Adipocyte (in vitro differentiated cells): Measurements from ENCODE around the gene TMEM132D.

Source experiments
- DNase-seq: peaks from one replicate; pipeline ENCODE4 v3.0.0-alpha.2; 2015; ENCODE audit warnings: low read depth
- H3K27me3 ChIP-seq: replicated peaks from 2 replicates; pipeline ENCODE4 v1.7.0; 2013; ENCODE audit warnings: mild to moderate bottlenecking, low read length, moderate library complexity; ENCODE audit not compliant: control insufficient read depth, insufficient read depth
- H3K36me3 ChIP-seq: 2 replicates; pipeline ENCODE4 v1.7.0; 2013; ENCODE audit warnings: low read length, mild to moderate bottlenecking, moderate library complexity; ENCODE audit not compliant: control insufficient read depth, insufficient read depth, severe bottlenecking
- H3K4me1 ChIP-seq: 2 replicates; pipeline ENCODE4 v1.7.0; 2013; ENCODE audit warnings: mild to moderate bottlenecking, low read length, moderate library complexity; ENCODE audit not compliant: control insufficient read depth, insufficient read depth
- H3K4me3 ChIP-seq: 2 replicates; pipeline ENCODE4 v1.7.0; 2013; ENCODE audit warnings: mild to moderate bottlenecking, low read length, moderate library complexity
- H3K9ac ChIP-seq: 2 replicates; pipeline ENCODE4 v1.7.0; 2013; ENCODE audit warnings: mild to moderate bottlenecking, low read length, moderate library complexity
- H3K9me3 ChIP-seq: 2 replicates; pipeline ENCODE4 v1.7.0; 2013; ENCODE audit warnings: mild to moderate bottlenecking, low read length, moderate library complexity; ENCODE audit not compliant: control insufficient read depth

The TMEM132D gene

GRCh38 chr12:129332286-129332685 lies 571.5 kb downstream of the TMEM132D start:
- H3K36me3 ChIP-seq: no peaks in the 10 kb centered on the region
- DNase-seq: no peak
- no peaks in the 10 kb centered on the region for H3K4me1 ChIP-seq
- no peaks in the 10 kb centered on the region for H3K27me3 ChIP-seq
- peaks cover 6% of the 10 kb centered on the region for H3K9me3 ChIP-seq
- H3K4me3 ChIP-seq: no peak overlapping the region
- H3K9ac ChIP-seq: no peak overlapping the region

GRCh38 chr12:129331356-129332085 lies 572.3 kb downstream of the TMEM132D start:
- Histone ChIP-seq H3K4me3 (no peak overlapping the region), H3K36me3 (no peaks in the 10 kb centered on the region)

GRCh38 chr12:129328235-129328634 lies 575.6 kb downstream of the TMEM132D start:
- Histone ChIP-seq H3K36me3 (no peaks in the 10 kb centered on the region), H3K27me3 (no peaks in the 10 kb centered on the region), H3K4me3 (no peak overlapping the region), H3K4me1 (no peaks in the 10 kb centered on the region), H3K9me3 (no peaks in the 10 kb centered on the region), H3K9ac (no peak overlapping the region)
- DNase-seq: no peak

More at GRCh38 chr12:129331356-129332085, 572.3 kb downstream of the TMEM132D start:
- H3K9me3 ChIP-seq: peaks cover 5% of the 10 kb centered on the region
- H3K27me3 ChIP-seq: no peaks in the 10 kb centered on the region
- no peak overlapping the region for H3K9ac ChIP-seq
- H3K4me1 ChIP-seq: no peaks in the 10 kb centered on the region
- DNase-seq: no peak

- Histone ChIP-seq H3K9ac (no peak overlapping the region), H3K27me3 (no peaks in the 10 kb centered on the region), H3K9me3 (no peaks in the 10 kb centered on the region), H3K4me3 (no peak overlapping the region), H3K4me1 (no peaks in the 10 kb centered on the region), H3K36me3 (no peaks in the 10 kb centered on the region)
- no peak for DNase-seq
Observed at GRCh38 chr12:129325566-129325965, 578.3 kb downstream of the TMEM132D start.

- peak; percentile 37 for DNase-seq
- Histone ChIP-seq H3K4me3 (no peak overlapping the region), H3K36me3 (no peaks in the 10 kb centered on the region), H3K9ac (no peak overlapping the region), H3K9me3 (peaks cover 5% of the 10 kb centered on the region), H3K4me1 (no peaks in the 10 kb centered on the region), H3K27me3 (no peaks in the 10 kb centered on the region)
Observed at GRCh38 chr12:129312048-129312447, 591.8 kb downstream of the TMEM132D start.

- peaks cover 5% of the 10 kb centered on the region for H3K9me3 ChIP-seq
- H3K4me1 ChIP-seq: no peaks in the 10 kb centered on the region
- H3K27me3 ChIP-seq: no peaks in the 10 kb centered on the region
- H3K9ac ChIP-seq: no peak overlapping the region
- no peak for DNase-seq
- H3K36me3 ChIP-seq: no peaks in the 10 kb centered on the region
- H3K4me3 ChIP-seq: no peak overlapping the region
Observed at GRCh38 chr12:129310346-129310745, 593.5 kb downstream of the TMEM132D start.

- H3K4me1 ChIP-seq: no peaks in the 10 kb centered on the region
- no peak overlapping the region for H3K4me3 ChIP-seq
- peaks cover 5% of the 10 kb centered on the region for H3K9me3 ChIP-seq
- H3K9ac ChIP-seq: no peak overlapping the region
- no peaks in the 10 kb centered on the region for H3K27me3 ChIP-seq
- DNase-seq: no peak
- no peaks in the 10 kb centered on the region for H3K36me3 ChIP-seq
Observed at GRCh38 chr12:129305851-129306250, 598.0 kb downstream of the TMEM132D start.

- no peaks in the 10 kb centered on the region for H3K36me3 ChIP-seq
- H3K4me1 ChIP-seq: no peaks in the 10 kb centered on the region
- no peak for DNase-seq
- no peaks in the 10 kb centered on the region for H3K27me3 ChIP-seq
- no peak overlapping the region for H3K4me3 ChIP-seq
- no peak overlapping the region for H3K9ac ChIP-seq
- H3K9me3 ChIP-seq: peaks cover 5% of the 10 kb centered on the region
Observed at GRCh38 chr12:129304529-129304928, 599.3 kb downstream of the TMEM132D start.

- Histone ChIP-seq H3K4me1 (no peaks in the 10 kb centered on the region), H3K9me3 (peaks cover 5% of the 10 kb centered on the region), H3K4me3 (no peak overlapping the region), H3K36me3 (no peaks in the 10 kb centered on the region), H3K27me3 (no peaks in the 10 kb centered on the region), H3K9ac (no peak overlapping the region)
- DNase-seq: no peak
Observed at GRCh38 chr12:129300011-129300410, 603.8 kb downstream of the TMEM132D start.

GRCh38 chr12:129298921-129299320 lies 604.9 kb downstream of the TMEM132D start:
- no peak for DNase-seq
- Histone ChIP-seq H3K4me1 (no peaks in the 10 kb centered on the region), H3K36me3 (no peaks in the 10 kb centered on the region), H3K9ac (no peak overlapping the region), H3K9me3 (peaks cover 5% of the 10 kb centered on the region), H3K27me3 (no peaks in the 10 kb centered on the region), H3K4me3 (no peak overlapping the region)

- H3K4me3 ChIP-seq: no peak overlapping the region
- H3K27me3 ChIP-seq: no peaks in the 10 kb centered on the region
- DNase-seq: peak; percentile 6
- no peaks in the 10 kb centered on the region for H3K4me1 ChIP-seq
- H3K9me3 ChIP-seq: peaks cover 5% of the 10 kb centered on the region
- no peaks in the 10 kb centered on the region for H3K36me3 ChIP-seq
- no peak overlapping the region for H3K9ac ChIP-seq
Observed at GRCh38 chr12:129296671-129297070, 607.2 kb downstream of the TMEM132D start.

- no peak overlapping the region for H3K9ac ChIP-seq
- no peaks in the 10 kb centered on the region for H3K4me1 ChIP-seq
- peaks cover 5% of the 10 kb centered on the region for H3K9me3 ChIP-seq
- no peaks in the 10 kb centered on the region for H3K36me3 ChIP-seq
- H3K27me3 ChIP-seq: no peaks in the 10 kb centered on the region
- DNase-seq: no peak
- H3K4me3 ChIP-seq: no peak overlapping the region
Observed at GRCh38 chr12:129294868-129295267, 609.0 kb downstream of the TMEM132D start.
